ENCODE data around the gene SNX25.
"Not testable (repeated sequence)": the region's sequence is repeated elsewhere in the genome, so short reads cannot be mapped to it uniquely, and the experiment has no call there.

SNX25 gene

GRCh38 chr4:185229021-185229818 lies 19.8 kb downstream of the SNX25 start:
- no peak for DNase-seq

- no peak for DNase-seq
Observed at GRCh38 chr4:185232370-185232769, 23.0 kb downstream of the SNX25 start.

DNA sequence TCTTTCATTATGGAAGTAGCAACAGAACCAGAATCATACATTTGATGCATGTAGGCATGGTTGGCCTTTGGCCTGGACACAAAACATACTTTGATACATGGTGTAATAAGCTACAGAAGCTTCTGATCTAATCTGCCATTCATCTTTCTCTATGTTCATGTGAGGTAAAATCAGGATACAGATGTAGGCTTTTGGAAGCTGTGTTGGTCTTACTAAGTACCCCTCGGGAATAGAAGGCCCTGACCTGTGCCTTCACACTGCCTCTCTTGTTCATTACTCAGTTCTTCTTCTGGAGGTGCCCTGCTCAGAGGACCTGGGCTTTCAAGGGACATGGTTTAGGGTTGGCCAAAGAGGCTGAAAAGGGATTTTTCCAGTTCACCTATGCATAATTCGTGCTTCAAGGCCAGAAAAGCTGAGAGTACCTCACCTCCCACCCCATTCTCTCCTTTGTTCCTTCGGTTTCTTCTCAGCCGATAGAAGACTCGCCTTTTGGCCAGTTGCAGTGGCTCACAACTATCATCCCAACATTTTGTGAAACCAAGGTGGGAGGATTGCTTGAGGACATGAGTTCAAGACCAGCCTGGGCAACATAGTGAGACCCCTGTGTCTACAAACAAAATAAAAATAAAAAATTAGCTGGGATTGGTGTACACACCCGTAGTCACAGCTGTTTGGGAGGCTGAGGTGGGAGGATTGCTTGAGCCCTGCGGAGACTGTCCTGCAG lies 25.9 kb downstream of the SNX25 start:
- DNase-seq = no peak

- DNase-seq = no peak
Observed at GRCh38 chr4:185235843-185236503, 26.6 kb downstream of the SNX25 start.

GRCh38 chr4:185237175-185237574 lies 27.8 kb downstream of the SNX25 start:
- DNase-seq = no peak

DNA sequence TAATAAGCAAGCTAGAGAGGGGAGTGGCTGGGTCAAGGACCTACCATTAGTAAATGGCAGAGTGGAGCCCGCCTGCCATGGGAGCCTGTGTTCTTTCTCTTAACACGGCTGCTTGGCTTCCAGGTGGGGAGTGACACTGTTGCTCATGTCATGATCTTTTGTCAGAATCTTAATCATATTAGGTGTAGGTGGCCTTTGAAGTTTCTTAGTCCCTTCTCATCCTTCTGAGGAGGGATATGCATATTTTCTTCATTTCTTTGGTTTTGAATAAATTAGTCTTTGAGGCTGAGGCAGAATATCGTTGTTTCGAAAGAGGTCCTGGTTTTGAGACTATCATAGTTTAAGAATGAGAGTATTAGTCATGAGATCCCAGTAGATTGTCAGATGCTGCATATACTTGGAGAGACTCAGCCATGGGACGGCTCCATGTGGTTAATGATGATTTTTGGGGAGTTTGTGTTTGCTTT lies 28.9 kb downstream of the SNX25 start:
- no peak for DNase-seq

DNA sequence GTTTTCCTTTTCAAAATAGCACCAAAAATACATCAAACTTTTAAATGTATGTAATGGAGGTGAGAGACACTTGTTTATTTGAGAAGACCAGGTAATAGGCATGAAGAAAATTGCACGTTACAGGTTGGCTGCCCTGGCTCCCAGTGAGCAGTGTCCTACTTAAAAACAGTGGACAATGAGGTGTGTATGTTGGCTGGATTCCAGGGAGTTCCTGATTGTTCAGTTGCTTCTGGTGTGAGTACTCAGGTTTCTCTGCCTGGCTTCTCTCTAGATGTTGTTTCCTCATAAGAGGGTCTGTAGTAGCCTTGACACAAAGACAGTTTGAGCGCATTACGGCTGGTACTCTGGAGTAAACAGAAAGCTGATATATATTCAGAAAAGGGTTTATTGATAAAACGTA lies 29.4 kb downstream of the SNX25 start:
- DNase-seq = no peak

DNA sequence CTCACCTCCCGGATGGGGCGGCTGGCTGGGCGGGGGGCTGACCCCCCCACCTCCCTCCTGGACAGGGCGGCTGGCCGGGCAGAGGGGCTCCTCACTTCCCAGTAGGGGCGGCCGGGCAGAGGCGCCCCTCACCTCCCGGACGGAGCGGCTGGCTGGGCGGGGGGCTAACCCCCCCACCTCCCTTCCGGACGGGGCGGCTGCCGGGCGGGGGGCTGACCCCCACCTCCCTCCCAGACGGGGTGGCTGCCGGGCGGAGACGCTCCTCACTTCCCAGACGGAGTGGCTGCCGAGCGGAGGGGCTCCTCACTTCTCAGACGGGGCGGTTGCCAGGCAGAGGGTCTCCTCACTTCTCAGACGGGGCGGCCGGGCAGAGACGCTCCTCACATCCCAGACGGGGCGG lies 31.1 kb downstream of the SNX25 start:
- DNase-seq = not testable (repeated sequence)

- no peak for DNase-seq
Observed at GRCh38 chr4:185242749-185243533, 33.5 kb downstream of the SNX25 start.

DNA sequence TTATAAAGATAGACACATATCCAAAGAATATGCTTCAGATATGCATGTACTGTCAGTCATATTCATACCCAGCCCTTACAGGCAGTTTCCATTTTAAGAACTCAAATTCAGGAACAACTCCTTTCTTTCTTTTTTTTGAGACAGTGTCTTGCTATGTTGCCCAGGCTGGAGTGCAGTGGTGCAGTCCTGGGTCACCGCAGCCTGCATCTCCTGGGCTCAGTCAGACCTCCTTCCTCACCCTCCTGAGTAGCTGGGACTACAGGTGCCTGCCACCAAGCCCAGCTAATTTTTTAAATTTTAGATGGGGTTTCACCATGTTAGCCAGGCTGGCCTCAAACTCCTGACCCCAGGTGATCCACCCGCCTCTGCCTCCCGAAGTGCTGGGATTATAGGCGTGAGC lies 34.5 kb downstream of the SNX25 start:
- no peak for DNase-seq

- no peak for DNase-seq
Observed at GRCh38 chr4:185244763-185245162, 35.4 kb downstream of the SNX25 start.

DNA sequence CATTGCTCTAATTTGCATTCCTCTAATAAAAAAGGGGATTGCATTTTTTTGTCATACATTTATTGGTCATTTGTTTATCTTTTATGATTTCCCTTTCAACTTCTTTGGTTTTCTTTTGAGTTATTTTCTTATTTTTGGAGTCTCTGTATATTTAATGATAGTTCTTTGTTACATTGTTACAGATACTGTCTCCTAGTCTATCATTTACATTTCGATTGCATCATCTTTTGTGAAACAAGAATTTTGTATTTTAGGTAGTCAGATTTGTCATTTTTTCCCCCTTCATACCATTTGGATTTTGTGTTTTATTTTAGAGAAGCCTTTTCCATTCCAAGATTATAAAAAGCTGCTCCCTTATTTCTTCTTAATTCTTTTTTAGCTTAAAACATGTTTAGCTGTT lies 37.1 kb downstream of the SNX25 start:
- no peak for DNase-seq

- no peak for DNase-seq
Observed at GRCh38 chr4:185247151-185247550, 37.8 kb downstream of the SNX25 start.

DNA sequence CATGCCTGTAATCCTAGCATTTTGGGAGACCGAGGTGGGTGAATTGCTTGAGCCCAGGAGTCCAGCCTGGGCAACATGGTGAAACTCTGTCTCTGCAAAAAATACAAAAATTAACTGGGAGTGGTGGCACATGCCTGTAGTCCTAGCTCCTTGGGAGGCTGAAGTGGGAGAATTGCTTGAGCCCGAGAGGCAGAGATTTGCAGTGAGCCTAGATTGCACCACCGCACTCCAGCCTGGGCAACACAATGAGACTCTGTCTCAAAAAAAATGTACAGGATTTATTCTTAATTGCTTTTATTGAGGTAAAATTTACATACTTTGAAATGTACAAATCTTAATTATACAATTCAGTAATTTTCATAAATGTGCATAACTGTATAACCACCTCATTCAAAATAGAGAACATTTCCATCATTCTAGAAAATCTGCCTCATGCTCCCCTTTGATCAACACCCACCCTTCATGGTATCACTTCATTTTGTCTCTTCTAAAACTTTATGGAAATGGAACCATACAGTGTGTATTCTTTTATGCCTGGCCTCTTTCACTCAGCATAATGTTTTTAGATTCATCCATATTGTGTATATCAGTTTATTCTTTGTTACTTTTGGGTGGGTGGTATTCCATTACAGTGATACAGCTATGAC lies 39.1 kb downstream of the SNX25 start:
- DNase-seq = no peak

DNA sequence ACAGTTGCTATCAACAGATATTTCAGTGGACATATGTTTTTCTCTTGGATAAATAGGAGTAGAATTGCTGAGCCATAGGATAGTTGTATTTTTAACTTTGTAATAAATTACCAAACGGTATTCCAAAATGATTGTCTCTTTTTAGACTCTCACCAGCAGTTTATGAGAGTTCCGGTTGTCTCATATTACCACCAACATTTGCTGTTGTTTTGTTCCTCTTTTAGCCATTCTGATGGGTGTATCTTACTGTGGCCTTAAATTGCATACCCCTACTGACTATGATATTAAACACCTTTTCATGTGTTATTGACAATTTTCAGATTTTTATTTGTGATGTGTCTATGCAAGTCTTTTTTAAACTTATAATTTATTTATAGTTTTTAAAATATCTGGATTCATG lies 39.7 kb downstream of the SNX25 start:
- no peak for DNase-seq

GRCh38 chr4:185254434-185254833 lies 45.0 kb downstream of the SNX25 start:
- DNase-seq = no peak

DNA sequence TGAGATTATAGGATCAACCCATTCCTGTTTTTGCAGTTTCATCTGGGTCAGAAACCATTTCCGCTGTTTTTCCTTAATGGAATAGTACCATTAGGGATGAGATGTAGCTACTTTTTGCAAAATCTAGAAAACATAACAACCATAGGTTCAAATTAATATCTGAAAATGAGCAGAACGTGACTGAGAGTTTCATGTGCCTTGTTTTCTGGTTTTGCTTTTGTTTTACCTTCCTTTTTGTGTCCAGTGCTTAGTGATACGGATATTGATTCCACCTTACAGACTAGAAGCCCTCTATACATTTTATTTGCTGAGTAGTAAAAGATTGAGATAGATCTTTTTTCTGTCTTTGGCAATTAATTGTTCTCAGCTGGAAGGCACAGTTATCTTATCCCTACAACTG lies 46.5 kb downstream of the SNX25 start:
- DNase-seq = no peak

DNA sequence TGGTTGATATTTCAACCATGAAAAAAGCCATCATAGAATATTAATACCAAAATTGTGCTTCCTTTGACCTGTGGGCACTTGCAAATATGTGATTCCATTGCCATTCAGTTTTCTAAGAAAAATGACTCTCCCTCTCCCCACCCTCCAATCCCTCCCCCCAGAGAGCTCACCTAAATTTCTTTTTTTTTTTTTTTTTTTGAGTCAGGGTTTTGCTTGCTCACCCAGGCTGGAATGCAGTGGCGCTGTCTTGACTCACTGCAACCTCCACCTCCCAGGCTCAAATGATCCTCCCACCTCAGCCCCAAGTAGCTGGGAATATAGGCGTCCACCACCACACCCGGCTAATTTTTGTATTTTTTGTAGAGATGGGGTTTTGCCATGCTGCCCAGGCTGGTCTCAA lies 47.0 kb downstream of the SNX25 start:
- DNase-seq = no peak

DNA sequence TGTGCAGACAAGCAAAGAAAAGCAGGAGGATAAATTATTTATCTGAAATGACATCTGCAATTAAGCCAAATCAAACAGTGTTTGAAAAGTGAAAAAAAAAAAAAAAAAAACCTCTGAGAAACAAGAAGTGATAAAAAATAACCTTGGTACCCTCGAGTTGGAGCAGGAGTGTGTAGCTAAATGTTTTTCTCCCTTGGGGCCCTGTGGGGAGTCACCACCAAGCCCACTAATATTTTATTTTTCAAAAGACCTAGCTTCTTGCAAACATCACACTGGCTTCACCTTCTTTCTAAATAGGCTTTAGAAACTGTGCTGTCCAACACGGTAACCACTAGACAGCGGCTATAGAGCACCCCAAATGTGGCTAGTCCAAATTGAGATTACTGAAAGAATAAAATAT lies 47.7 kb downstream of the SNX25 start:
- no peak for DNase-seq

DNA sequence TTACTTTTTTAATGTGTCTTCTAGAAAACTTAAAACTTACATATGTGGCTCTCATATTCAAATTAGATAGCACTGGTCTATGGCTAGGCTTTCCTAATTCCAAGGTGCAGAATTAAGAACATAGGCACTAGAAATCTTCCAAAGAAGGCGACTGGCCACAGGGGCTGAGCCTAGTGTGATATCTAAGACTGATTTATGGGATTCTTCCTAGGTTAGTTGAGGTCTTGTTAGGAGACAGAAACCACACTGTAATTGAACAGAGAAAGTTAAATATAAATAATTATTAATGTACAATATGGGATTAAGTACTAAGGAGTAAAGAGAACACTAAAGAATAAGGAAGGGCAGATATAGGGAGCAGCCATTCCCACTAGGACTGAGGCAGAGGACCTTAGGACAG lies 48.3 kb downstream of the SNX25 start:
- no peak for DNase-seq

- peak in 4 of 51 donors; percentile 5 to 34 (median 12) for DNase-seq
Observed at GRCh38 chr4:185258741-185259140, 49.3 kb downstream of the SNX25 start.

Measured in hypothalamus (tissue), 51 donors.